ENCODE results near the gene FNDC1. TPM values are rescaled to one million over a fixed set of nuclear protein-coding genes. Genes with fewer than 3 reads are reported as not detected.

Gene FNDC1
- total RNA-seq, 1 experiment from 2014 or later = not detected

DNA sequence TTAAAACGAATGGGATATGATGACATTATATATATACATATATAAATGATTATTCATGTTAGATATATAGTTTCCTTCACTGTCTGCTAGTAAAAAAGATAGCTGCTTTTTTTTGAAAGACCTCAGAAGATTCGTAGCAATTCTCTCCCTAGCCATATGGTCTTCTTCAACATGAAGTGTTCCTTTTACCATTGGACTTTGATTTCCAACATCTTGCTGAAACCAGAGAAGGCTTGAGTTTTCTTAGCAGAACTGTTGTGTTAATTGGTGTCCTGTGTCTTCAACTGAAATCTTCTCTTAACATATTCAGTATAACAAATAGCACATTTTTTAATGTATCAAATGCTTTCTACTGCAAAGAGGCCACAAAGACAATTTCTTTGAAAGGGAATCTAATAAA, 55.3 kb downstream of the FNDC1 start:
- no peak overlapping the region for H3K4me3 Mint-ChIP-seq (ENCODE audit: unreplicated experiment)
- TF ChIP-seq, protein P1, sequence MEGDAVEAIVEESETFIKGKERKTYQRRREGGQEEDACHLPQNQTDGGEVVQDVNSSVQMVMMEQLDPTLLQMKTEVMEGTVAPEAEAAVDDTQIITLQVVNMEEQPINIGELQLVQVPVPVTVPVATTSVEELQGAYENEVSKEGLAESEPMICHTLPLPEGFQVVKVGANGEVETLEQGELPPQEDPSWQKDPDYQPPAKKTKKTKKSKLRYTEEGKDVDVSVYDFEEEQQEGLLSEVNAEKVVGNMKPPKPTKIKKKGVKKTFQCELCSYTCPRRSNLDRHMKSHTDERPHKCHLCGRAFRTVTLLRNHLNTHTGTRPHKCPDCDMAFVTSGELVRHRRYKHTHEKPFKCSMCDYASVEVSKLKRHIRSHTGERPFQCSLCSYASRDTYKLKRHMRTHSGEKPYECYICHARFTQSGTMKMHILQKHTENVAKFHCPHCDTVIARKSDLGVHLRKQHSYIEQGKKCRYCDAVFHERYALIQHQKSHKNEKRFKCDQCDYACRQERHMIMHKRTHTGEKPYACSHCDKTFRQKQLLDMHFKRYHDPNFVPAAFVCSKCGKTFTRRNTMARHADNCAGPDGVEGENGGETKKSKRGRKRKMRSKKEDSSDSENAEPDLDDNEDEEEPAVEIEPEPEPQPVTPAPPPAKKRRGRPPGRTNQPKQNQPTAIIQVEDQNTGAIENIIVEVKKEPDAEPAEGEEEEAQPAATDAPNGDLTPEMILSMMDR (IDR thresholded peaks at IDR 0.05; ENCODE audit: insufficient read depth in 1 of 2, low read depth in 1 of 2, low read length in 1 of 2, severe bottlenecking in 1 of 2, unreplicated experiment in 1 of 2) = no peak
- Histone ChIP-seq H3K4me1 (no peaks in the 10 kb centered on the region), H3K36me3 (ENCODE audit: control insufficient read depth, insufficient read depth, low read length) (no peaks in the 10 kb centered on the region), H3K9me3 (no peaks in the 10 kb centered on the region), H3K27me3 (replicated peaks; ENCODE audit: control insufficient read depth, insufficient read depth, low read length) (no peaks in the 10 kb centered on the region), H3K4me3 (ENCODE audit: low read depth, low read length) (no peak overlapping the region)
- intact Hi-C loops (cut with micrococcal nuclease; ENCODE audit: unreplicated experiment) = no loop called here
- ChIA-PET CTCF (no interaction called here), POLR2A (no interaction called here)
- H3K27me3 Mint-ChIP-seq (ENCODE audit: insufficient read depth, unreplicated experiment) = peaks cover 34% of the 10 kb centered on the region
- no peaks in the 10 kb centered on the region for H3K4me1 Mint-ChIP-seq (ENCODE audit: low read depth, unreplicated experiment)
- BruUV-seq (replicated peaks) = no TSS peak
- no peaks in the 10 kb centered on the region for H3K9me3 Mint-ChIP-seq (ENCODE audit: unreplicated experiment)
- no peak overlapping the region for H3K27ac Mint-ChIP-seq (ENCODE audit: unreplicated experiment)
- DNase-seq = no peak
- H3K36me3 Mint-ChIP-seq (ENCODE audit: insufficient read depth, unreplicated experiment) = no peaks in the 10 kb centered on the region

DNA sequence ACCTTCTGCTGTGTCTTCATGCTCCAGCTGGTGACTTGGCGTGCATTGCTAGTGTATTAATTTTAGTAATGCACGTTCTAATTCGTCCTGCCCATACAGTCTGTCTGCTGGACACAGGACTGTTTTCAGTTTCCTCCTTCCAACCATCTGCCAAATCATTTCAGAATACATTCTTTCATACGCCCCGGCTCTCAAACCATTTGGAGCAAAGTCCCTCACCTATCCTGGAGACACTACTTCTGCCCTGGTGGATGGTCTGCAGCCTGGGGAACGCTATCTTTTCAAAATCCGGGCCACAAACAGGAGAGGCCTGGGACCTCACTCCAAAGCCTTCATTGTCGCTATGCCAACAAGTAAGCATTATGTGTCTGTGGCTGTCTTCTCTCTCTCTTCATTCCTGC, 60.5 kb downstream of the FNDC1 start:
- CTCF ChIA-PET = no interaction called here

DNA sequence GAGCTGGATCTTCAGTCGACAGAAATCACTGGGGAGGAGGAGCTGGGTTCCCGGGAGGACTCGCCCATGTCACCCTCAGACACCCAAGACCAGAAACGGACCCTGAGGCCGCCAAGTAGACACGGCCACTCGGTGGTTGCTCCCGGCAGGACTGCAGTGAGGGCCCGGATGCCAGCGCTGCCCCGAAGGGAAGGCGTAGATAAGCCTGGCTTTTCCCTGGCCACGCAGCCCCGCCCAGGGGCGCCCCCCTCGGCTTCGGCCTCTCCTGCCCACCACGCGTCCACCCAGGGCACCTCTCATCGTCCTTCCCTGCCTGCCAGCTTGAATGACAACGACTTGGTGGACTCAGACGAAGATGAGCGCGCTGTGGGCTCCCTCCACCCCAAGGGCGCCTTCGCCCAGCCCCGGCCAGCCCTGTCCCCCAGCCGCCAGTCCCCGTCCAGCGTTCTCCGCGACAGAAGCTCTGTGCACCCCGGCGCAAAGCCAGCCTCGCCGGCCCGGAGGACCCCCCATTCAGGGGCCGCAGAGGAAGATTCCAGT, 63.0 kb downstream of the FNDC1 start:
- Mint-ChIP-seq H3K9me3 (ENCODE audit: unreplicated experiment) (no peaks in the 10 kb centered on the region), H3K27me3 (ENCODE audit: insufficient read depth, unreplicated experiment) (peaks cover 24% of the 10 kb centered on the region), H3K36me3 (ENCODE audit: insufficient read depth, unreplicated experiment) (no peaks in the 10 kb centered on the region), H3K27ac (ENCODE audit: unreplicated experiment) (no peak overlapping the region), H3K4me1 (ENCODE audit: low read depth, unreplicated experiment) (no peaks in the 10 kb centered on the region), H3K4me3 (ENCODE audit: unreplicated experiment) (no peak overlapping the region)
- intact Hi-C loops (cut with micrococcal nuclease; ENCODE audit: unreplicated experiment) = no loop called here
- no peak for DNase-seq
- BruUV-seq (replicated peaks) = no TSS peak
- Histone ChIP-seq H3K4me1 (no peaks in the 10 kb centered on the region), H3K9me3 (no peaks in the 10 kb centered on the region), H3K27me3 (replicated peaks; ENCODE audit: control insufficient read depth, insufficient read depth, low read length) (no peaks in the 10 kb centered on the region), H3K4me3 (ENCODE audit: low read depth, low read length) (no peak overlapping the region), H3K36me3 (ENCODE audit: control insufficient read depth, insufficient read depth, low read length) (no peaks in the 10 kb centered on the region)
- POLR2A ChIA-PET = no interaction called here
- CTCF ChIA-PET = no interaction called here
- TF ChIP-seq, protein P1 (IDR thresholded peaks at IDR 0.05; ENCODE audit: insufficient read depth in 1 of 2, low read depth in 1 of 2, low read length in 1 of 2, severe bottlenecking in 1 of 2, unreplicated experiment in 1 of 2) = no peak

More for the DNA sequence above, 60.5 kb downstream of the FNDC1 start:
- Mint-ChIP-seq H3K4me3 (ENCODE audit: unreplicated experiment) (no peak overlapping the region), H3K27me3 (ENCODE audit: insufficient read depth, unreplicated experiment) (peaks cover 29% of the 10 kb centered on the region), H3K27ac (ENCODE audit: unreplicated experiment) (no peak overlapping the region), H3K4me1 (ENCODE audit: low read depth, unreplicated experiment) (no peaks in the 10 kb centered on the region), H3K9me3 (ENCODE audit: unreplicated experiment) (no peaks in the 10 kb centered on the region), H3K36me3 (ENCODE audit: insufficient read depth, unreplicated experiment) (no peaks in the 10 kb centered on the region)
- H3K27me3 ChIP-seq (replicated peaks; ENCODE audit: control insufficient read depth, insufficient read depth, low read length) = no peaks in the 10 kb centered on the region
- TF ChIP-seq, protein P1 (IDR thresholded peaks at IDR 0.05; ENCODE audit: insufficient read depth in 1 of 2, low read depth in 1 of 2, low read length in 1 of 2, severe bottlenecking in 1 of 2, unreplicated experiment in 1 of 2) = no peak
- no peaks in the 10 kb centered on the region for H3K4me1 ChIP-seq
- no TSS peak for BruUV-seq (replicated peaks)
- no peaks in the 10 kb centered on the region for H3K36me3 ChIP-seq (ENCODE audit: control insufficient read depth, insufficient read depth, low read length)
- H3K4me3 ChIP-seq (ENCODE audit: low read depth, low read length) = no peak overlapping the region
- POLR2A ChIA-PET = no interaction called here
- intact Hi-C loops (cut with micrococcal nuclease; ENCODE audit: unreplicated experiment) = no loop called here
- no peaks in the 10 kb centered on the region for H3K9me3 ChIP-seq
- DNase-seq = no peak
